CD4-positive, CD25-positive, alpha-beta regulatory T cell (primary cell): ENCODE results near the gene CD28. TPM values are rescaled to one million over a fixed set of nuclear protein-coding genes. Genes with fewer than 3 reads are reported as not detected.

ENCODE experiments used
- ATAC-seq, 2 donors: fragments of 150-1000 bp; cut with Tn5 transposase; one replicate each; pipeline ENCODE4 v1.10.0; 2021; ENCODE audit warnings: low read depth in 2 of 2, moderate number of reproducible peaks in 2 of 2, moderate library complexity in 1 of 2
- DNase-seq, 3 donors: peaks; one replicate each; pipeline versions ENCODE4 v3.0.0 to v3.0.0-alpha.2; 2012 to 2022; ENCODE audit warnings: mixed read lengths in 1 of 3
- H3K27ac ChIP-seq: one replicate; pipeline ENCODE4 v1.7.0; 2013; ENCODE audit warnings: mild to moderate bottlenecking, low read length; ENCODE audit not compliant: insufficient read depth, poor library complexity, severe bottlenecking
- H3K27me3 ChIP-seq: one replicate; pipeline ENCODE4 v1.7.0; 2013; ENCODE audit warnings: low read length; ENCODE audit not compliant: control insufficient read depth, insufficient read depth
- H3K36me3 ChIP-seq: one replicate; pipeline ENCODE4 v1.7.0; 2013; ENCODE audit warnings: mild to moderate bottlenecking, low read length, moderate library complexity; ENCODE audit not compliant: control insufficient read depth, insufficient read depth
- H3K4me1 ChIP-seq: 2 replicates; pipeline ENCODE4 v1.7.0; 2013; ENCODE audit warnings: mild to moderate bottlenecking, low read length; ENCODE audit not compliant: insufficient read depth, control insufficient read depth, poor library complexity, severe bottlenecking
- H3K4me3 ChIP-seq: one replicate; pipeline ENCODE4 v1.7.0; 2013; ENCODE audit warnings: low read depth, mild to moderate bottlenecking, low read length, moderate library complexity
- H3K9me3 ChIP-seq, 2 experiments: 1 replicate in 1 of 2; 2 replicates in 1 of 2; pipeline ENCODE4 v1.7.0; 2013; ENCODE audit warnings: low read length in 2 of 2, mild to moderate bottlenecking in 1 of 2, moderate library complexity in 1 of 2; ENCODE audit not compliant: control insufficient read depth in 2 of 2
- H3K27ac Mint-ChIP-seq, 3 donors: one replicate each; pipeline ENCODE4 v1.8.0; 2020 to 2022; ENCODE audit warnings: mild to moderate bottlenecking in 3 of 3, mixed read lengths in 3 of 3, moderate library complexity in 2 of 3
- H3K27me3 Mint-ChIP-seq: one replicate; pipeline ENCODE4 v1.8.0; 2022; ENCODE audit warnings: mild to moderate bottlenecking, mixed read lengths
- H3K36me3 Mint-ChIP-seq: one replicate; pipeline ENCODE4 v1.8.0; 2020; ENCODE audit warnings: mixed read lengths
- H3K4me1 Mint-ChIP-seq, 4 donors: one replicate each; pipeline ENCODE4 v1.8.0; 2020 to 2022; ENCODE audit warnings: mixed read lengths in 4 of 4, mild to moderate bottlenecking in 1 of 4
- H3K4me3 Mint-ChIP-seq, 4 donors: one replicate each; pipeline ENCODE4 v1.8.0; 2020 to 2022; ENCODE audit warnings: mild to moderate bottlenecking in 4 of 4, mixed read lengths in 4 of 4, moderate library complexity in 3 of 4
- H3K9me3 Mint-ChIP-seq, 7 donors: one replicate each; pipeline ENCODE4 v1.8.0; 2020 to 2022; ENCODE audit warnings: mixed read lengths in 7 of 7, mild to moderate bottlenecking in 3 of 7, moderate library complexity in 2 of 7
- polyA plus RNA-seq, 4 donors: library from polyadenylated mRNA; unstranded; fragments of 300-500 nt; fragmentation: Illumina TruSeq; gene quantifications; one replicate each; pipeline ENCODE4 v1.2.3, GENCODE V29; 2021
- total RNA-seq: library from RNA; stranded (reverse); gene quantifications from one replicate; pipeline ENCODE4 v1.2.3, GENCODE V29; 2022

The CD28 gene
- total and polyA plus RNA-seq, 5 donors from 2014 or later: 92.6 to 235 (median 143) TPM

GRCh38 chr2:203787979-203788378 lies 81.5 kb downstream of the CD28 start:
- H3K4me1 ChIP-seq: no peaks in the 10 kb centered on the region
- H3K9me3 ChIP-seq: no peaks in the 10 kb centered on the region
- no peaks in the 10 kb centered on the region for H3K27me3 Mint-ChIP-seq
- no peaks in the 10 kb centered on the region for H3K27me3 ChIP-seq
- no peak overlapping the region for H3K4me3 ChIP-seq
- H3K36me3 Mint-ChIP-seq: no peaks in the 10 kb centered on the region
- no peak overlapping the region for H3K27ac ChIP-seq
- ATAC-seq: peak in 1 of 2 donors; percentile 12
- no peak overlapping the region for H3K27ac Mint-ChIP-seq
- no peaks in the 10 kb centered on the region for H3K9me3 Mint-ChIP-seq
- no peak overlapping the region for H3K4me3 Mint-ChIP-seq
- DNase-seq: no peak
- peaks cover 1 to 13% (median 6%) of the 10 kb centered on the region in 4 donors for H3K4me1 Mint-ChIP-seq
- H3K36me3 ChIP-seq: no peaks in the 10 kb centered on the region

Other genes starting within 250 kb of the CD28 start
- gene RAPH1, start 171.3 kb upstream of the CD28 start, total RNA-seq: 2.5 TPM
- 1 to 10 TPM in 1 of 4 donors, under 1 TPM in 3; 0.53 to 1.8 (median 0.87) TPM for gene RAPH1, start 171.3 kb upstream of the CD28 start, polyA plus RNA-seq
- gene CTLA4, start 161.1 kb downstream of the CD28 start, total RNA-seq: 459 TPM
- gene CTLA4, start 161.1 kb downstream of the CD28 start, polyA plus RNA-seq: 10 to 100 TPM; 52.1 to 79.2 (median 55.7) TPM
- 195 TPM for gene ICOS, start 230.1 kb downstream of the CD28 start, total RNA-seq
- 10 to 100 TPM; 33.0 to 45.2 (median 38.2) TPM for gene ICOS, start 230.1 kb downstream of the CD28 start, polyA plus RNA-seq